GM12891 (cell line): ENCODE results near the gene PPP4R1.

Experiments used
- PAX5 ChIP-seq: IDR thresholded peaks from 2 replicates; pipeline ENCODE4 v1.6.1; 2011; ENCODE audit warnings: low read length, moderate library complexity, mild to moderate bottlenecking; ENCODE audit not compliant: insufficient read depth, severe bottlenecking
- POLR2A ChIP-seq: IDR thresholded peaks from 2 replicates; pipeline ENCODE4 v1.6.1; 2011; ENCODE audit warnings: low read depth, low read length, control low read depth
- POLR2AphosphoS5 ChIP-seq: IDR thresholded peaks from 2 replicates; pipeline ENCODE4 v1.6.1; 2011; ENCODE audit warnings: low read depth, low read length, control low read depth
- POU2F2 ChIP-seq: IDR thresholded peaks from 2 replicates; pipeline ENCODE4 v1.6.1; 2011; ENCODE audit warnings: low read depth, mild to moderate bottlenecking, control low read depth, low read length, moderate library complexity
- SPI1 ChIP-seq: IDR thresholded peaks from 2 replicates; pipeline ENCODE4 v1.6.1; 2011; ENCODE audit warnings: low read depth, low read length, control low read depth
- TAF1 ChIP-seq: IDR thresholded peaks from 2 replicates; pipeline ENCODE4 v1.6.1; 2011; ENCODE audit warnings: low read depth, low read length, control low read depth

DNA sequence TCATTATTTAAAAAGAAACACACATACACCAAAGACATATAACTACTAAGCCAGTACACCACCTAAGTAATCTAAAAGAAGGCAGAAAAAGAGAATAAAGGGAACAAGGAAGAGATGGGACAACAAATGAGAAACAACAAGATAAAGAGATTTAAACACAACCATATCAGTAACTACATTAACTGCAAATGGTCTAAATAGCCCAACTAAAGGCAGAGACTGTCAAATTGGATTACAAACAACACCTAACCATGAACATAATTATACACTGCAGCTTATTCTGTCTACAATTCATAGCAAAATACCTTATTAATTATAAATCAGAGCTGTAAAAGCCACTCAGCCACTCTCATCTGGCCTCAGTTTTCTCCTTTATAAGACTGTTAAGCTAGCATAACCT is 15.0 kb downstream of the PPP4R1 start:
- TF ChIP-seq POLR2A (no peak), POLR2AphosphoS5 (no peak), TAF1 (no peak), POU2F2 (no peak), SPI1 (no peak), PAX5 (no peak)
